ENCODE data around the gene ZNF695.

- TF ChIP-seq CTCF (IDR thresholded peaks at IDR 0.05) = no peak
- no peak for TF ChIP-seq EZH2 (IDR thresholded peaks at IDR 0.05)
These were observed 29.6 kb downstream of the ZNF695 start for GRCh38 chr1:246978281-246978680.
